Measurements from ENCODE around the gene NEURL1B. TPM values are rescaled to one million over a fixed set of nuclear protein-coding genes. Genes with fewer than 3 reads are reported as not detected.

NEURL1B gene
- polyA plus RNA-seq, 6 donors from 2014 or later = not detected

- Mint-ChIP-seq H3K9me3 (no peaks in the 10 kb centered on the region), H3K27ac (peak overlapping the region in 1 of 6 donors; percentile 62), H3K36me3 (no peaks in the 10 kb centered on the region), H3K4me1 (peaks cover 12 to 17% (median 13%) of the 10 kb centered on the region in 3 donors), H3K27me3 (no peaks in the 10 kb centered on the region), H3K4me3 (peak overlapping the region in 2 of 8 donors; percentile 6 to 54)
- ATAC-seq (ENCODE audit: low read depth in 2 of 2) = no peak
- no peak for DNase-seq
Observed at GRCh38 chr5:172694061-172694460, 53.0 kb downstream of the NEURL1B start.

DNA sequence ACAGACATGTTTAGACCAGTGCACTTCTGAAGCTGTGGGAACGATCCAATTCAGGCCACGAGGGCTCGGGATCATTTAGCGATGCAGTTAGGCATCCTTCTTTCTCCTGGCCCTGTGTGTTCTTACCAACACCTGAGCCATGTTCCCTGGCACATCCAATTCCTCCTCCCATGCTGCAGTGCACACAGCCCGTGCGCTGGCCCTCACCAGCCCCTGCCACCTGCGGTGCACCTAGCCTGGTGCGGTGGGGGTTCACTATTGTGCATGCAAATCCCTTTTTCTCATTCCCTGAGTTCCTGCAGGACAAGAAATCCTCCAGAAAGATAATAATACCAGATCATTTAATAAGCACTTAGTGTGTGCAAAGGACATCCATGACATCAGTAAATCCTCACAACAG, 53.5 kb downstream of the NEURL1B start:
- H3K36me3 Mint-ChIP-seq = no peaks in the 10 kb centered on the region
- peak overlapping the region in 2 of 8 donors; percentile 32 to 54 for H3K4me3 Mint-ChIP-seq
- no peaks in the 10 kb centered on the region for H3K9me3 Mint-ChIP-seq
- H3K27ac Mint-ChIP-seq = peak overlapping the region in 1 of 6 donors; percentile 62
- peaks cover 0 to 3% (median 0%) of the 10 kb centered on the region in 3 donors for H3K27me3 Mint-ChIP-seq
- no peak for ATAC-seq (ENCODE audit: low read depth in 2 of 2)
- DNase-seq = no peak
- peaks cover 10 to 13% (median 12%) of the 10 kb centered on the region in 3 donors for H3K4me1 Mint-ChIP-seq

- H3K9me3 Mint-ChIP-seq = no peaks in the 10 kb centered on the region
- peak overlapping the region in 1 of 6 donors; percentile 57 for H3K27ac Mint-ChIP-seq
- H3K36me3 Mint-ChIP-seq = no peaks in the 10 kb centered on the region
- DNase-seq (no peak), ATAC-seq (ENCODE audit: low read depth in 2 of 2) (no peak)
- peaks cover 0 to 12% (median 0%) of the 10 kb centered on the region in 3 donors for H3K27me3 Mint-ChIP-seq
- peaks cover 10 to 13% (median 12%) of the 10 kb centered on the region in 3 donors for H3K4me1 Mint-ChIP-seq
- H3K4me3 Mint-ChIP-seq = peak overlapping the region in 6 of 8 donors; percentile 20 to 62 (median 40)
Observed at GRCh38 chr5:172695232-172696054, 54.4 kb downstream of the NEURL1B start.

DNA sequence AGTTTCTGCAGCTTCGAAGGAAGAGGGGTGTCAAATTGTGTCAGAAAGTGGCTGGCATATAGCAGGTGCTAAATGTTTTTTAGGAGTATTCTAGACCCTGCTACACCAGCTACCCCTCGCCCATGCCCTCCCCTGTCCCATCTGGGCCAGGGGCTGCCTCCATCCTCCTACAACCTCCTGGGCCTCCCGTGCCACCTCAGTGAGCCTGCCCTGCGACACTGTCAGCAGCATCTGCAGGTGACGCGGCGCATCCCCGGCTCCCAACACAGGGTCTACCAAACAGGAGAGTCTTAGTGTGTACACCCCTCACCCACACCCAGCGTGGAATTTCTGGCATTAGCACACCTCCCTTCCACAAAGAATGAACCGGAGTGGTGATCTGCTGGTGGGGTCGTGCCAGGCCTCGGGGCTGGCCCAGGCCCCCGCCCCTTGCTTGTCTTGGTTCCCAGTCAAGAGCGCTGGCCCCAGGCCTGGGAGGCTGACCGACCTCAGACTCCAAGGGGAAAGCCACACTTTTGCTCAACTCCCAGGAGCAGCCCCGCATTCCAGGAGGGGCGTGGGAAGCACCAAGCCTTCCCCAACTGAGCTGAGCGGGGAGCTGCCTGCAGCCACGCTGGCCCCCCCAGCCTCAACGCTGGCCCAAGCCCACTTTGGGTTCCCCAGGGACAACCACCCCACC, 55.2 kb downstream of the NEURL1B start:
- Mint-ChIP-seq H3K4me3 (peak overlapping the region; percentile 9 to 96 (median 85)), H3K36me3 (no peaks in the 10 kb centered on the region), H3K9me3 (no peaks in the 10 kb centered on the region)

DNA sequence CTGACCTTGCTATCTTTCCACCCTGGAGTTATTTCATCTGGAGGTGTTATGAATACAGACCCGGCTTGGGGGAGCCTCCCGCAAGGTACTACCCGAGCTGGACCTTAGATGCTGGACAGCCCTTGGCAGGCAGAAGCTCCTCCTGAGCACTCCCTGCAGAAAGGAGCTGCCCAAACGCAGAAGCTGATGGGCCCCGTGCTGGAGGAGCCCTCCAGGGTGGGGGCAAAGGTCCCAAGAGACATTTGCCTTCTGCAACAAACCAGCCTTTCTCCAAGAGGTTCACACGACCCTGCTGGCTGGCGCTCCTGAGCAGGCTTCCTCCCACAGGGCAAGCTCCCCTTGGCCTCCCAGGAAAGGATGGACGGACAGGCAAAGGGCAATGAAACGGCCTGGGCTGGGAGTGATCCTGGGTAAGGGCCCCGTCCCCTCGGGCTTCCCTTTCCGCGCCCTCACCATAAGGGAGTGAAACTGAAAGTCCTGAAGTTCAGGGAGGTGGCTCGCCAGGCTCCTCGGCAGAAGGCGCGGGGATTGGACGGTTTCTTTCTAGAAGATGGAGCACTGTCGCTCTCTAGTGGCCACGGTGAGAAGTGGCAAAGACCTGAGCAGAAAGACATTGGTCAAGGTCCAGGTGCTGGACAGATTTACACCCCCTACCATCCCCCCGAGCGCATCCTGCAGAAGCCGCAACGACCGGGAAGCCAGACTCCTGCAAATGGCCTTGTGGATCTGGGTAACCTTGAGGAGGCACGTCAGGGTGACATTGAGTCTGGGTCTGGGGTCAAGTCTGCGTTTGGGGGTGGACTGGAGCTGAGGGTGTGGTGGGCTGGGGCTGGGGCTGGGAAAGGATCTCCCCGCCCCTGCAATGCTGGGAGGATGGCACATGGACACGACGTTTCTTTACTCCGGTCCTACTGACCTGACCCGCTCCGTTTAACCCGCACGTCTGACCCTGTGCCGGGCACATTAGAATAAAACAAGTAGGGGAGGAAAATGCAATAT, 56.4 kb downstream of the NEURL1B start:
- H3K9me3 Mint-ChIP-seq = no peaks in the 10 kb centered on the region
- peaks cover 10 to 25% (median 22%) of the 10 kb centered on the region in 3 donors for H3K4me1 Mint-ChIP-seq
- H3K36me3 Mint-ChIP-seq = no peaks in the 10 kb centered on the region
- H3K27me3 Mint-ChIP-seq = peaks cover 10 to 31% (median 13%) of the 10 kb centered on the region in 3 donors
- DNase-seq = peak; percentile 75
- H3K27ac Mint-ChIP-seq = peak overlapping the region; percentile 69 to 97 (median 83)
- H3K4me3 Mint-ChIP-seq = peak overlapping the region; percentile 80 to 96 (median 94)
- ATAC-seq (ENCODE audit: low read depth in 2 of 2) = peak; percentile 95 to 96

More for the DNA sequence above, 55.2 kb downstream of the NEURL1B start:
- ATAC-seq (ENCODE audit: low read depth in 2 of 2) = no peak
- no peak for DNase-seq
- peak overlapping the region in 1 of 6 donors; percentile 59 for H3K27ac Mint-ChIP-seq
- H3K27me3 Mint-ChIP-seq = peaks cover 6 to 20% (median 7%) of the 10 kb centered on the region in 3 donors
- peaks cover 10 to 18% (median 15%) of the 10 kb centered on the region in 3 donors for H3K4me1 Mint-ChIP-seq

DNA sequence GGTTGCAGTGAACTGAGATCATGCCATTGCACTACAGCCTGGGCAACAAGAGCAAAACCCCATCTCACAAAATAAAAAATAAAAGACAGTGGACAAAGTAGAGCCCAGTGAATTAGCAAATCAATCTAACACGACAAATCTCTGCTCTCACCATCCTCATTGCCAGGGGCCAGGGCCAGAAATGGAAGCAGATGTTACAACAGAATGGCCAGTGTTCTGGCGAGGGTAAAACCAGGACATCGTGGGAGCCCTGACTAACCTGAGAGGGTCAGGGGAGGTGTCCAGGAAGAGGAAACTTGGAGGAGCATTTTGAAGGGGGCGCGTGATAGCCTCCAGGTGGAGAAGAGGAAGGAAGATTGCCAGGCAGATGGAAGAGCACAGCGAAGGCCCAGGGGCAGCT, 58.4 kb downstream of the NEURL1B start:
- Mint-ChIP-seq H3K27ac (peak overlapping the region in 1 of 6 donors; percentile 39), H3K9me3 (no peaks in the 10 kb centered on the region)
- no peak for DNase-seq

DNA sequence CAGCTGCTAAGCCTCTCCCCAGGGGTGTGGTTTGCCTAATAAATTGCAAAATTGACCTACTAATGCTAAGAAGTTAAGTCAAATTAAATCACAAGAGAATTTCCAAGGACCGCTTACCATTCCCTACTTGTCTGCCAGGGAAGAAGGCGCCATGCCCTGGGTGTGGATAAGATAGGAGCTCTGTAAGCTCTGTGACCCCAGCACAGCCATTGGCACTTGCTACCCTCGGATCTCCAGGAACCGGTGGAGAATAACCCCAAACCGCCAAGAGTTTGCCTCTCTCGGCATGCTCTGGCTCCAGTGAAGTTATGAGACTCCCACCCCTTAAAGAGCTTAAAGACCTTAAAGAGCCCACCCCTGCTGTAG, 58.9 kb downstream of the NEURL1B start:
- ATAC-seq (ENCODE audit: low read depth in 2 of 2) (no peak), DNase-seq (no peak)
- no peaks in the 10 kb centered on the region for H3K36me3 Mint-ChIP-seq
- H3K4me1 Mint-ChIP-seq = peaks cover 10 to 26% (median 22%) of the 10 kb centered on the region in 3 donors
- peak overlapping the region in 1 of 8 donors; percentile 12 for H3K4me3 Mint-ChIP-seq
- peaks cover 21 to 50% (median 33%) of the 10 kb centered on the region in 3 donors for H3K27me3 Mint-ChIP-seq
- no peak overlapping the region for H3K27ac Mint-ChIP-seq
- H3K9me3 Mint-ChIP-seq = no peaks in the 10 kb centered on the region

More for the DNA sequence above, 58.4 kb downstream of the NEURL1B start:
- no peaks in the 10 kb centered on the region for H3K36me3 Mint-ChIP-seq
- peaks cover 16 to 45% (median 29%) of the 10 kb centered on the region in 3 donors for H3K27me3 Mint-ChIP-seq
- no peak for ATAC-seq (ENCODE audit: low read depth in 2 of 2)
- no peak overlapping the region for H3K4me3 Mint-ChIP-seq
- peaks cover 10 to 26% (median 22%) of the 10 kb centered on the region in 3 donors for H3K4me1 Mint-ChIP-seq

DNA sequence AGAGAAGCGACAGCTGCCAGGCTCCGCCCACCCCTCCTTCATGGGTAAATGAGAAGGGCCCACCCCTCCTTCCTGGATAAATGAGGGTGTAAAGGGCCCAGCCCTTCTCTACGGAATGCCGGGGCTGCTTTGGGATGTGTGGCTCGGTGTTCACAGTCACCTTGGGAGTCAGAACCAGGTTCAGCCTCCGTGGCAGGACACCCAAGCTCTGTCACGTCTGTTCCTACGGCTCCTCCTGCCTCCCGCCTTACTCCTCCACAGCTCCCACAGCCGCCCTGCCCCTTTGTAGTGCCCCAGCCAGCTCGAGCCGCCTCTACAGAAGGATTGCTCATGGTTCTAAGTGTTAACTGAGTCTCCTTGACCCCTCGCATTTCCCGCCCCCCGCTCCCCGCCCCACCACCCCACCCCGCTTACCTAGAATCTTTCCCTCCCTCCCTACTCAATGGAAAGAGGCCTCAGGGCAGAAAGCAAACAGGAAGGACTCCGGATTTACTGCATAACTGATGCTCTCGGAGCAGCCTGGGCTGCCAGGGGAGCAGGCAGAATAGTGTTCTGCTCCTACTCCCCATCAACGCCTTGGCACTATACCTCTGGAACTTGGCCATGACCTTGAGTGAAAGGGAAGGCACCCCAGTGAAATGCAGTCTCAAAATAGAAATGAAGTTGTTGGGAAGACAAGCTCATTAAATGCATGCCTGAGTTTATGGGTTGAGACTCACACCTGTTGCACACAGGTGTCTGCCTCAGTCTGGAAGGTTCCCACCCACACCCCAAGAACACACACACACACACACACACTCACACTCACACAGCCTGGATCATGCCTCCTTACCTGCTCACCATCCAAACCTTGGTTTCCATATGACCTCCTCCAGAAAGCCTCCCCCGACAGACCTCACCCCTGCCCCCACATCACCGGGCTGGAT, 59.6 kb downstream of the NEURL1B start:
- H3K4me3 Mint-ChIP-seq = no peak overlapping the region
- H3K27ac Mint-ChIP-seq = peak overlapping the region in 3 of 6 donors; percentile 64 to 95 (median 78)
- H3K9me3 Mint-ChIP-seq = no peaks in the 10 kb centered on the region
- DNase-seq (no peak), ATAC-seq (ENCODE audit: low read depth in 2 of 2) (no peak)
- peaks cover 10 to 26% (median 22%) of the 10 kb centered on the region in 3 donors for H3K4me1 Mint-ChIP-seq
- peaks cover 24 to 51% (median 35%) of the 10 kb centered on the region in 3 donors for H3K27me3 Mint-ChIP-seq
- H3K36me3 Mint-ChIP-seq = no peaks in the 10 kb centered on the region

DNA sequence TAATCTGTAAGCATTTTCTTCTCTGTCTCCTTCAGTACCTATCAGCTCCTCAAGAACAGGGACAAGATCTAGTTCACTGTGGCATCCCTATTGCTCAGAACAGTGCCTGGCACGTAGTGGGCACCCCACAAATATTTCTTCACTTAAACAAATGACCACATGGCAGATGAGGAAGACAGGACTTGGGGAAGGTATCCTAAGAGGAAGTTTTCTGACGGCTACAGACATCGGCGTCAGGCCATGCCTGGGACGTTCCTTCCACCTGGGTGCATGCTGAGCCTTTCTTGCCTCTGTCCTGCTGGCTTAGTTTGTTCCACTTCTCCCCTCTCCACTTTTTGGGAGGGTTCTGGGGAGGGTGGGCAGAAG, 60.2 kb downstream of the NEURL1B start:
- Mint-ChIP-seq H3K4me3 (no peak overlapping the region), H3K27ac (peak overlapping the region in 3 of 6 donors; percentile 64 to 95 (median 78)), H3K4me1 (peaks cover 10 to 26% (median 22%) of the 10 kb centered on the region in 3 donors), H3K27me3 (peaks cover 30 to 57% (median 39%) of the 10 kb centered on the region in 3 donors), H3K9me3 (no peaks in the 10 kb centered on the region), H3K36me3 (no peaks in the 10 kb centered on the region)
- DNase-seq (no peak), ATAC-seq (ENCODE audit: low read depth in 2 of 2) (no peak)

DNA sequence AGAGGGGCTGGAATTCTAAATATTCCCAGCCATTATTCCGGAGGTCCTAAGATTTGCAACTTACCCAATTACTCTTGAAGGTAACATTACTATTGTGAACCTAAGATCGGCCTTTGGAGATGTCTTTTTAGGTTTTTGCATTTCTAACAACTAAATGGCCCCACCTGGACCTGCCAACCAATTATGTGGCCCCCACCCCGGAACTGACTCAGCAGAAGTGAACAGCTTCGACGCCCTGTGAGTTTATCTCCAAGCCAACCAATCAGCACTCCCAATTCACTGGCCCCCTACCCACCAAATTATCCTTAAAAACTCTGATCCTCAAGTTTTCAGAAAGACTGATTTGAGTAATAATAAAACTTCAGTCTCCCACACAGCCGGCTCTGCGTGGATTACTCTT, 62.9 kb downstream of the NEURL1B start:
- no peak for ATAC-seq (ENCODE audit: low read depth in 2 of 2)
- Mint-ChIP-seq H3K4me3 (no peak overlapping the region), H3K4me1 (peaks cover 5 to 14% (median 10%) of the 10 kb centered on the region in 3 donors), H3K36me3 (no peaks in the 10 kb centered on the region), H3K27me3 (peaks cover 47 to 74% (median 48%) of the 10 kb centered on the region in 3 donors), H3K27ac (peak overlapping the region in 1 of 6 donors; percentile 86), H3K9me3 (no peaks in the 10 kb centered on the region)
- no peak for DNase-seq

GRCh38 chr5:172705576-172706084, 64.6 kb downstream of the NEURL1B start:
- no peaks in the 10 kb centered on the region for H3K36me3 Mint-ChIP-seq
- H3K4me1 Mint-ChIP-seq = peaks cover 5 to 14% (median 10%) of the 10 kb centered on the region in 3 donors
- peaks cover 49 to 67% (median 52%) of the 10 kb centered on the region in 3 donors for H3K27me3 Mint-ChIP-seq
- H3K9me3 Mint-ChIP-seq = no peaks in the 10 kb centered on the region
- DNase-seq = no peak
- no peak overlapping the region for H3K4me3 Mint-ChIP-seq
- ATAC-seq (ENCODE audit: low read depth in 2 of 2) = no peak
- no peak overlapping the region for H3K27ac Mint-ChIP-seq

- Mint-ChIP-seq H3K36me3 (no peaks in the 10 kb centered on the region), H3K4me3 (no peak overlapping the region), H3K9me3 (no peaks in the 10 kb centered on the region), H3K27me3 (peaks cover 43 to 67% (median 54%) of the 10 kb centered on the region in 3 donors), H3K27ac (peak overlapping the region in 1 of 6 donors; percentile 74), H3K4me1 (peaks cover 0 to 7% (median 5%) of the 10 kb centered on the region in 3 donors)
- DNase-seq = no peak
- no peak for ATAC-seq (ENCODE audit: low read depth in 2 of 2)
Observed at GRCh38 chr5:172706796-172707195, 65.7 kb downstream of the NEURL1B start.
